Hematopoietic multipotent progenitor cell treated with erythropoietin and hydrocortisone succinate and interleukin-3 and kit ligand, for 8 days (in vitro differentiated cells): ENCODE data around the gene SLC23A1.
"Not testable (repeated sequence)": the region's sequence is repeated elsewhere in the genome, so short reads cannot be mapped to it uniquely, and the experiment has no call there.

Source experiments
- DNase-seq: peaks from one replicate; pipeline ENCODE4 v3.0.0-alpha.2; 2015

Gene SLC23A1

DNA sequence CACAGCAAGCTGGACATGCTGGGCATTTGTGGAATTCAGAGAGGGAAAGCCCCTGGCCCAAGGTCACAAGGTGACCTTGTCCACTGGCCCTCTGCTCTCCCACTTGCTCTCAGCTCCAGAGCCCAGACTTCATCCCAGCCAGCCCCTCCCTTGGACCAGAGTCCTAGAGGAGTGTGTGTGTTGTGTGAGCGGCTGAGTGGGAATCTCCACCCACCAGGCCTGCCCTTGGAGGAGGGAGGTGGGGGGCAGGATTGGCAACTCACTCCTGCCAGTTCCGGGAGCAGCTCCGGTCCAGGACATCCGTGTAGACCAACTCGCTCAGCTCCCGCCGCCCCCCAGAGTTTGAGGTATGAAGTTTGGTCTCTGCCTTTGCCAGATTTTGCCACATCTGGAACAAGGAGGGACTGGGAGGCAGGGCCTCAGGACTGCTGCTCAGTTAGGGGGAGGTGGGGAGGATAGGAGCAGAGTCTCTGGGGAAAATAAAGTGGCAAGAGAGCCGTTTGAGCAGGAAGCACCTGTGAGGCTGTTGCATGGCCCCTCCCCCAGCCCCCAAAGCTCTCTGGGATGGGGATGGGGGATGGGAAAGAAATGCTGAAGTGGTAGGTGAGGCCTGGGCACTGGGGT lies 5.2 kb upstream of the SLC23A1 start:
- DNase-seq, result no peak

- no peak for DNase-seq
Observed at GRCh38 chr5:139387611-139388197, 4.6 kb upstream of the SLC23A1 start.

- not testable (repeated sequence) for DNase-seq
Observed at GRCh38 chr5:139386956-139387355, 3.9 kb upstream of the SLC23A1 start.

GRCh38 chr5:139386050-139386438 lies 2.9 kb upstream of the SLC23A1 start:
- no peak for DNase-seq

GRCh38 chr5:139385061-139386049 lies 2.3 kb upstream of the SLC23A1 start:
- peak; percentile 60 for DNase-seq

DNA sequence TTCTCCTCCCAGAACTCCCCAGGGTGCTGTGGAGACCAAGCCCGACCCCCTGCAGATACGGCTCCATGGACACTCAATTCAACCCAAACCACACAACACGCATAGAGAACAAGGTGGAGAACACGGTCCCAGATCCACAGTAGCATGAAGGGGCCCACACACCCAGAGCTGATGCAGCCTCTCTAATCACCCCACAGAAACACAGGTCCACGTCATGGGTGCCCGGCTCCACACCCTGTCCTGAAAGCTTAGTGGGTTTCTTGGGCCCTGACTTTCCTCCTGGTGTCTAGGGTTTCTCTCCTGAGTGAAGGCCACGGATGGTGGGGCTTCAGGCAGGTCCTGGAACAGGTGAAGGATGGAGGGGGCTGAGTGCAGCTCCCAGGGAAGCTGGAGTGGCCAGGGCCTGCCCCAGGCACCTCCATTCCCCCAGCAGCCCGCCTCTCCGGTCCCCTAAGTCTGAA lies 1.5 kb upstream of the SLC23A1 start:
- DNase-seq, result no peak

DNA sequence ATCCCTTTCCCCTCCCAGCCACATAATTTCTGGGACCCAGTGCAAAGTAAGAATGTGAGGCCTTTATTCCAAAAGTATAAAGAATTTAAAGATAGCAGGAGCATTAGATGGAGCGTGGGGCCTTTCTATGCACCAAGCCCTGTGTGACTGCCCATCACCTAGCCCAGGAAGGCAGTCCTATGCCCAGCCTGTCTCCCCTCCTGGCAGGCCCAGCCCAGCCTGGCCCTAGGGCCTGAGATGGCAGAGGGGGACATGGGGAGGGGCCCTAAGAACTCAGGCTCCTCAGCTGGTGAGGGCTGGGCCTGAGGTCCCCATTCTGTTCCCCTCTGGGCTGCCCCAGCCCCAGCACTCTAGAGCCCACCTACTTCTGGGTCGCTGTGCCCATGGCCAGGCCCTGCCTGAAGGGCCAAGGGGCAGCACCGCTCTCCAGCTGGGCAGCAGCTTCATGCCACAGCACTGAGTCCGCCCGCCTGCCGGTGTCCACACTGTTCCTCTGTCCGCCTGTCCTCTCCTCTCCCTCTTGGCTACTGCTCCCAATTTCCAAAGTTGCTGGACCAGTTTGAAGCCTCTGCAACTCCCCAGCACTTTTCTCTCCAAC lies 995 bp upstream of the SLC23A1 start:
- no peak for DNase-seq

GRCh38 chr5:139382807-139383206 lies 290 bp downstream of the SLC23A1 start:
- DNase-seq, result no peak

GRCh38 chr5:139381837-139382761 lies 998 bp downstream of the SLC23A1 start:
- DNase-seq, result no peak

DNA sequence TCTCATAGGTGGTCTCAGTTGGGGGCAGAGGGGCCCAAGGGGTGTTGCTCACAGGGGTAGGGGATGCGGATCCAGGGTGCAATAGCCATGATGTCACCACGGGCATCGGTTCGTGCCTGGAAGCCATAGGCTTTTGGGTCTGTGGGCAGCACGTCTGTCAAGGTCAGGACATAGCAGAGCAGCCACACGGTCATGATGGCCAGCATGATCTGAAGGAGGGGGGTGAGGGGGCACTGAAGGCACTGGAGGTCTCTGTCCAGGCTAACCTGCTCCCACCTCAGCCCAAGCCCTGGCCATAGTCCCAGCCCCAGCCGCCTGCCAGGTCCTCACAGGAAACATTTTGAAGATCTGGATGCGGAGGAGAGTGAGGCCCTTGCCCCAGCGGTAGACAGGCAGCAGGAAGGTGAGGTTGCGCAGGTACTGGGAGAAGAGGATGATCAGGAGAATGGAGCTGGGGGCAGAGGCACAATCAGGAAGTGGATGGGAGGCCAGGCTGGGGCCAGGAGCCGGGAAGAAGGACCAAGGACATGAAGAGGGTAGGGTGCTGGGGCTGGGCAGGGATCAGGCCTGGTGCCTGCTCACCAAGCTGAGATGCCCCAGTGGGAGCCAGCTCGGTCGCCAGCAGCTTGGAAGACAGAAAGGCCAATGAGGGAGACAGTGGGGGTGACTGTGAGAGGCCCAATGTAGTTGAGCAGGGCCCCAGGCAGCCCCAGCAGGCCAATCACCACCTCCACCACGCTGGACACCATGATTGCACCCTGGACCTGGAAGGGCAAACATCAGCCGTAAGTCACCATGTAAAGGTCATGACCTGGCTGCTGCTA lies 3.3 kb downstream of the SLC23A1 start:
- DNase-seq, result no peak

GRCh38 chr5:139378941-139379361 lies 4.1 kb downstream of the SLC23A1 start:
- DNase-seq, result no peak

- DNase-seq, result no peak
Observed at GRCh38 chr5:139378101-139378825, 4.8 kb downstream of the SLC23A1 start.

- DNase-seq, result no peak
Observed at GRCh38 chr5:139377226-139377625, 5.9 kb downstream of the SLC23A1 start.

DNA sequence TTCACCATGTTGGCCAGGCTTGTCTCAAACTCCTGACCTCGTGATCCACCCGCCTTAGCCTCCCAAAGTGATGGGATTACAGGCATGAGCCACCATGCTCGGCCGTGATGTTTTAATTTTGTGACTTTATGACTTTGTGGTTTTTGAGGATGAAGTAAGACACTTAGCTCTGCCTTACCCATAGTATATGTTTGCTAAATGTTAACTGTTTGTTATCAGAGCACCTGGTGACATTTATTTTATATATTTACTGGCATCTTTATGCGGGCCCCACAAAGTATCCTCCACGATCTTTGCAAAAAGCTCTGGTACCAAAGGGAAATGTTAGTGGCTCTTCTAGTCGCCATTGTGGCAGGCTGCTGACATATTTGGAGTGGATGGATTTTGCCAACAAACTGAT lies 6.7 kb downstream of the SLC23A1 start:
- DNase-seq, result no peak

- no peak for DNase-seq
Observed at GRCh38 chr5:139374909-139375308, 8.2 kb downstream of the SLC23A1 start.

- no peak for DNase-seq
Observed at GRCh38 chr5:139371482-139372435, 11.3 kb downstream of the SLC23A1 start.

- no peak for DNase-seq
Observed at GRCh38 chr5:139369181-139369580, 13.9 kb downstream of the SLC23A1 start.

DNA sequence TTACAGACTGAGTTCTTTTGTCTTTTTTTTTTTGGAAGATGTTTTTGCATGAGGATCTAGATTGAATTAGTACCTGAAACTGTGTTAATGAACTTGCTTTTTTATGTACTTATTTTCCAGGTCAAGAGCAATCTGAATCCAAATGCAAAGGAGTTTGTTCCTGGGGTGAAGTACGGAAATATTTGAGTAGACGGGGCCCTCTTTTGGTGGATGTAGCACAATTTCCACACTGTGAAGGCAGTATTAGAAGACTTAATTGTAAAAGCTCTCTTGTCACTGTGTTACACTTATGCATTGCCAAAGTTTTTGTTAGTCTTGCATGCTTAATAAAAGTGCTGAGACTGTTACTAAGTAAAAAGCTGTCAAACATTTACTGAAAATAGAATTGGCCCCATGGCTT lies 14.5 kb downstream of the SLC23A1 start:
- peak; percentile 48 for DNase-seq

- DNase-seq, result no peak
Observed at GRCh38 chr5:139364466-139364865, 18.6 kb downstream of the SLC23A1 start.
